ENCODE measurements around the gene MRPL46.
"Not testable (repeated sequence)": the region's sequence is repeated elsewhere in the genome, so short reads cannot be mapped to it uniquely, and the experiment has no call there.

MRPL46 gene

GRCh38 chr15:88438181-88438580, 29.0 kb downstream of the MRPL46 start:
- DNase-seq = no peak

GRCh38 chr15:88434106-88434505, 33.1 kb downstream of the MRPL46 start:
- DNase-seq = not testable (repeated sequence)

- DNase-seq = no peak
Measured at GRCh38 chr15:88433046-88433685, 34.0 kb downstream of the MRPL46 start.

GRCh38 chr15:88431441-88431840, 35.7 kb downstream of the MRPL46 start:
- DNase-seq = no peak

GRCh38 chr15:88430051-88430450, 37.1 kb downstream of the MRPL46 start:
- DNase-seq = no peak

- DNase-seq = no peak
Measured at GRCh38 chr15:88428805-88429605, 38.2 kb downstream of the MRPL46 start.

- no peak for DNase-seq
Measured at GRCh38 chr15:88428053-88428452, 39.1 kb downstream of the MRPL46 start.

- DNase-seq = no peak
Measured at GRCh38 chr15:88426304-88426703, 40.9 kb downstream of the MRPL46 start.

- no peak for DNase-seq
Measured at GRCh38 chr15:88423331-88423730, 43.9 kb downstream of the MRPL46 start.

- DNase-seq = no peak
Measured at GRCh38 chr15:88419830-88420229, 47.4 kb downstream of the MRPL46 start.
